Measurements from ENCODE around the gene SLC34A3. TPM values are rescaled to one million over a fixed set of nuclear protein-coding genes. Genes with fewer than 3 reads are reported as not detected.

SLC34A3 gene
- total and polyA plus RNA-seq, 2 of the 8 experiments (the other 6 are each of a cell fraction or from before 2014, with no cell fraction given) = 0.08 TPM; not detected in 1

DNA sequence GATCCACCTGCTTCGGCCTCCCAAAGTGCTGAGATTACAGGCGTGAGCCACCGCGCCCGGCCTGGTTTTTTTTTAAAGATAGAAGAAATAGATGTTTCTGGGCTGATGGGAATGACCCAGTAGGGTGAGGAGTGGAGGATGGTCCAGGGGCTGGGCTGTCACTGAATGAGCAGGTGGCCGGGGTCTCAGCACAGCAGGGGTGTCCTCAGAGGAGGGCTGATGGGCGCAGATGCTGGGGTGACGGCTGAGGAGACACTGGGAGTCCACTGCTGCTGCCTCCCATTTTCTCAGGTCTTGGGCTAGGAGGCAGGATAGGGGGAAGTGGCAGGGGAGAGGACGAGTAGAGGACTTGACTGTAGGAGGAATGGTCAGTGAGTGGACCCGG is 44.5 kb downstream of the SLC34A3 start:
- H2BK15ac ChIP-seq (ENCODE audit: low read length) = no peak overlapping the region
- H2AFZ ChIP-seq (ENCODE audit: low read length) = no peak overlapping the region
- H3K18ac ChIP-seq (ENCODE audit: extremely low read depth, low read length) = no peak overlapping the region
- no peak overlapping the region for H2BK20ac ChIP-seq (ENCODE audit: low read length)
- no peaks in the 10 kb centered on the region for H3K79me2 ChIP-seq (ENCODE audit: control insufficient read depth in 1 of 2, insufficient read depth in 2 of 2, low read length in 2 of 2)
- H4K5ac ChIP-seq (ENCODE audit: insufficient read length, low read depth, low read length) = no peak overlapping the region
- ChIA-PET POLR2A (ENCODE audit: partially characterized antibody) (interaction anchor here (47.8 kb wide), 1 partner anchor 40 kb away, joined by 1462 read pairs; the partner anchor contains the start of genes CYSRT1, NDOR1, NELFB and RNF208), CTCF (ENCODE audit: partially characterized antibody) (interaction anchor here (0.5 to 2.7 kb wide), 6 partner anchors 12 to 890 kb away, joined by 3 to 10 read pairs (median 4); no protein-coding TSS in a partner anchor)
- no peak overlapping the region for H3K27ac ChIP-seq (ENCODE audit: low read depth, low read length)
- H3K27me3 ChIP-seq (replicated peaks in 1 of 4; ENCODE audit: control insufficient read depth in 3 of 4, extremely low read depth in 1 of 4, insufficient read depth in 3 of 4, low read length in 3 of 4) = peaks cover 0 to 21% (median 11%) of the 10 kb centered on the region in 4 experiments; a peak in 5 of 7 replicates
- H3K14ac ChIP-seq (ENCODE audit: insufficient read length) = no peak overlapping the region
- H2BK12ac ChIP-seq (ENCODE audit: low read depth, low read length) = no peak overlapping the region
- 91% methylated on average over 10 of the region's 10 CpGs; no CpG with 5 or more reads in 1 of the 2 experiments for WGBS, 2 experiments (ENCODE audit: extremely low coverage in 1 of 2, insufficient coverage in 1 of 2, insufficient read length in 1 of 2, insufficient replicate concordance in 2 of 2, low coverage in 1 of 2, low lambda C conversion rate in 2 of 2, missing lambda C conversion rate in 1 of 2)
- H3K23ac ChIP-seq (ENCODE audit: insufficient read length) = no peak overlapping the region
- no peak overlapping the region for H3K4ac ChIP-seq (replicated peaks; ENCODE audit: insufficient read length, low read depth, low read length)
- H4K91ac ChIP-seq (replicated peaks; ENCODE audit: insufficient read length, low read length) = no peak overlapping the region
- H2AK5ac ChIP-seq (ENCODE audit: low read depth, low read length) = no peak overlapping the region
- H3K79me1 ChIP-seq (ENCODE audit: low read depth, low read length) = no peaks in the 10 kb centered on the region
- no peak for FAIRE-seq
- peaks cover 0 to 25% (median 15%) of the 10 kb centered on the region in 4 experiments; a peak in 6 of 7 replicates for H3K4me1 ChIP-seq (replicated peaks in 1 of 4; ENCODE audit: control insufficient read depth in 3 of 4, insufficient read depth in 4 of 4, low read length in 3 of 4)
- H3K56ac ChIP-seq (replicated peaks; ENCODE audit: insufficient read length, low read depth, low read length) = no peak overlapping the region
- peaks cover 4 to 14% of the 10 kb centered on the region in 2 experiments for H4K20me1 ChIP-seq (replicated peaks in 1 of 2; ENCODE audit: control insufficient read depth in 1 of 2, insufficient read depth in 2 of 2, low read length in 2 of 2)
- H2BK120ac ChIP-seq (replicated peaks; ENCODE audit: low read depth, low read length) = no peak overlapping the region
- peaks cover 0 to 23% (median 4%) of the 10 kb centered on the region in 4 experiments; a peak in 4 of 8 replicates for H3K36me3 ChIP-seq (ENCODE audit: control insufficient read depth in 2 of 4, insufficient read depth in 4 of 4, low read length in 3 of 4)
- no peak overlapping the region for H3K4me3 ChIP-seq (ENCODE audit: extremely low read depth in 1 of 4, insufficient read depth in 2 of 4, low read depth in 3 of 4, low read length in 4 of 4)
- no peak for DNase-seq (ENCODE audit: low read depth in 1 of 2, low spot score in 2 of 2)
- H3K23me2 ChIP-seq (ENCODE audit: low read depth, low read length) = peaks cover 2% of the 10 kb centered on the region; the same call in 1 of the 2 replicates
- no peak overlapping the region; the same call in 1 of the 2 replicates for H4K8ac ChIP-seq (ENCODE audit: extremely low read depth, insufficient read depth, low read length)
- no peak overlapping the region for H2BK5ac ChIP-seq (ENCODE audit: low read depth, low read length)
- H3K9me3 ChIP-seq (ENCODE audit: insufficient read depth in 2 of 2, low read depth in 1 of 2, low read length in 1 of 2) = no peaks in the 10 kb centered on the region; a peak in 1 of 4 replicates
- no peak overlapping the region for H3K9ac ChIP-seq (replicated peaks in 1 of 4; ENCODE audit: extremely low read depth in 1 of 4, low read depth in 3 of 4, low read length in 3 of 4)
- no peak overlapping the region for H3K4me2 ChIP-seq (ENCODE audit: insufficient read depth in 1 of 2, low read depth in 2 of 2, low read length in 2 of 2)
- no peak for TF ChIP-seq YY1 (IDR thresholded peaks at IDR 0.05; ENCODE audit: low read depth, low read length)
- TF ChIP-seq NANOG (IDR thresholded peaks at IDR 0.05; ENCODE audit: insufficient read depth, low read depth, low read length, poor library complexity, severe bottlenecking) = no peak
- TF ChIP-seq E2F6 (IDR thresholded peaks at IDR 0.05) = no peak
- TF ChIP-seq SIX5 (IDR thresholded peaks at IDR 0.05; ENCODE audit: low read depth, low read length) = no peak
- no peak for TF ChIP-seq GTF2F1 (IDR thresholded peaks at IDR 0.05; ENCODE audit: borderline replicate concordance, low read depth, low read length)

Data from H1 (cell line).